Activated T-cell treated with anti-CD3 and anti-CD28 coated beads for 1 hour (primary cell): Measurements from ENCODE around the gene ASB13.

Experiments
- DNase-seq: peaks from one replicate; pipeline ENCODE4 v3.0.0-alpha.2; 2020; ENCODE audit warnings: low read depth

ASB13 gene

GRCh38 chr10:5669604-5670003, 3.2 kb upstream of the ASB13 start:
- DNase-seq: no peak

GRCh38 chr10:5668429-5668828, 2.0 kb upstream of the ASB13 start:
- no peak for DNase-seq

DNA sequence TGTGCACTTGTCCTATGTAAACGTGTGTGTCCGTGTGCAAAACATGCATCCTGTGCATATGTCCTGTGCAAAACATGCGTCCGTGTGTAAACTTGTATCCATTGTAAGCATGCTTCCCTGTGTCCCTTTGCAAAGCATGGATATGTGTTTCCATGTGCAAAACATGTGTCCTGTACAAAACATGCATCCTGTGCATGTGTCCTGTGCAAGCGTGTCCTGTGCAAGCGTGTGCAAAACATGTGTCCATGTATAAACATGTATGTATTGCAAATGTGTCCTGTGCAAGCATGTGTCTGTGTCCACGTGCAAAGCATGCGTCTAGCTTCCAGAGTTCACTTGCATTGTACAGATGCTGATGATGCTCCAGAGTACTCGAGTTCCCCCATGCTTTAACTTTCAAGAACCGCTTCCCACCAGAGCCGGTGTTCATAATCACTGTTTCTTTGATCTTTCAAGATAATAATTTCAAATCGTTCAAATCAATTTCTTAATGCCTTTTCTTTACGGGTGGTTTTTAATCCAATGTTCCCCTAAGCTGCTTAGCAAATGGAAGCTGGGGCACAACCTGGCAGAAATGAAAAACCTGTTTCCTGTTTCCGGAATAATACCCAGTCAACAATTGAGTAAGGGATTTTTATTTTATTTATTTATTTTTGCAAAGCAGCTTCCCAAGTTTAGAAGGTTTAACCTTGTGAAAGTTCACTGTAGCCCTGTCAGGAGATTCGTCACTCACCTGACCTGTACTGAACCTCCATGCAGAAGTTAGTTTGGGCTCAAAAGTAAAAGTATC, 641 bp upstream of the ASB13 start:
- no peak for DNase-seq

- no peak for DNase-seq
These were observed 905 bp downstream of the ASB13 start for GRCh38 chr10:5665373-5666007.

DNA sequence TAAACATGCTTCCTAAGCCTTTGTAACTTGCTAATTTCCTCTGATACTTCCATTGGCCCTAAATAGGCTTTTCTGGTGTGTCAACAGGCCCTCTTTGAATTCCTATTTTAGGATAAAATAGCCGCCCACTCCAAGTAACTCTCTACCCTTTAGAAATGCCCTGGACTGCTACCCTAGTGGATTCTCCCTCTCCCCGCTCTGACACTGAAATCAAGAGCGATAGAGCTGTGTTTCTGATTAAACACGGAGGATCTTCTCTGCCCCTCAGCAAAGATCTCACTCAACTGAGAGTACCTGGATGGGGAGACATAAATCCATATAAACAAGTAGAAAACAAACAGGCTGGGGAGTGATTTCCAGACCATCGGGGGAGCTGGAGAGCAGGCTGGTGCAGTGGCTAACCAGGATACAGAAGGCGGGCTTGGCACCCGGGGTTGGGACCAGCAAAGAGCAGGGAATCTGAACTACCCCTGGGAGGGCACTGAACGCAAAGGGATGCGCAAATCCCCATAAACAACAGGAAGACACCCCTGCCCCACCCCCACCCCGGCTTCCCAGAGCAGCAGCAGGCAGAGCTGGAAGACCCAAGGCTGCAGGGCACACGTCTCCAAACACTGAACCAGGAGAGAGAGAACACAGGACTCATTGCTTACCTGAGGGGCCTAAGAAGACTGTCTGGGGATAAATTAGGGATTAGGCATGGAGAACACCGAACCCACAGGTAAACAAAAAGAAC, 2.5 kb downstream of the ASB13 start:
- no peak for DNase-seq

DNA sequence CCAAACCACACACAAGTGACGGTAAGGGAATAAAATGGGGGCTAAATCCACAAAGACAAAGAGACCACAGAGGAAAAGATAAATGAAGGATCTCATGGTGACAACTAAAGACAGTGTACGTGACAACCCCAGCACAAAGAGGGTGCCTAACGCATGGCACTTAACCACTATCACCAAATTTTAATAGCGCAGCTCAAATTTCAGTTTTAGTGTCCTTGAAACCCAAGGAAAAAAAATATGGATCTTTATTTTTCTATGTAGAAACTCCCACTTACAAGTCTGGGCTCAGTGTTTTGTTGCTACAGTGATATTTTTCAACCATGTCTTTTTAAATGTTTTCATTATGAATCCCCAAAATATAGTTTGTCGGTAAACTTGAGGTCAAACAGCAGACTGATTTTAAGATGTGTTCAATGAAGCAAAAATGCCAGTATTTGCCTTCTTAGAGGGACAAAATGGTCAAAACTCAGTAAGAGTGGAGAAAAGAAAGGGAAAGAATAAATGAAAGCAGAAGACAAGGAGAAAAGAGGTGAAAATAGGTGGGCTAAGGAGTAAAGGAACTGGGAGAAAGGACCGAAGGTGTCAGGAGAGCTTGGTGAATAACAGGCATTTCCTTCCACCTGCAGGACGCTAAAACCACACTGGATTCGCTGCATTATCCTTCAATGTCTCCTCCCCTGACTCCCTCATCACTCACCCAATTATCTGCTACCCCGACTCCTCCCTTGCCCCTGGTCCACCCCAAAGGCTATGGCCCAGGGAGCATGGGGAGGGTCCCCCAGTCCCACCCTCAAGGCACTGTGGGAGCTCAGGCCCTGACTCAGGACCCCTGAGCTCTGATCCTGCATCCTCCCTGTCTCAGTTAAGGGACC, 3.5 kb downstream of the ASB13 start:
- DNase-seq: no peak

- no peak for DNase-seq
These were observed 5.4 kb downstream of the ASB13 start for GRCh38 chr10:5661043-5661442.

DNA sequence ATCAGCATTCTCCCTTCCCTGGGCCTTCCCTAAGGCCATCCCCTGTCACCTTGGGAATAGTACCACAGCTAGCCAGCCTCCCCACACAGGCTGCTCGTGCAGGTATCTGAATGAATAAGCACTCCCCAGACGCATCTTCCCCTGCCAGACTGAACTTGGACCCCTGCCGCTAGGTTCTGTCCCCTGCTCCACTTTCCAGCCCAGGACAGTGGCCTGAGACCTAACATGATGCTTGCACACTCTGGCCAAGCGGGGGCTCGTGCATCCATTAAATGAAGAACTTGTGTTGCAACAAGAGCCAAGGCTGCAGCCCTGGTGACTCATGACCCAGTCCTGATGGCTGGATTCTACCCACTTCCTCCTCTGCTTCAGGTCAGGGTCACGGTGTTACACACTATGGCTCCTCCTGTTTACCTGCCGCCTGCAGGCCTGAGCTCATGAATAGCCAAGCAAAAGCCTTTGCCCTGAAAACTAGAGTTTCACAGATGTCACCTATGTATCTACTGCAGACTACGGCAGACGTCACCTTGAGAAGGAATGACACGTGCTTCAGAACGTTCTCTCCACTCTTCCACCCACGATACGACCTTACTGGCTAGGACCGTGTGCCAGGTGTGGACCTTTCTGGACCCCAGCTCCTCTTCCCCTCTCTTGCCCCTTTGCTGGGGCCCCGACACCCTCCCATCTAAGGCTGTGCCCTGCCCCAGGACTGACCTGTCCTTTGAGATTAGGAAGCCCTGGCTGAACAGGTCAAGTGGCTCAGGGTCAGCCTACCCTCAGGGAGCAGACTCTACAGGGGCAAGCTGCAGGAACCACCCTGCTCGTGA, 6.5 kb downstream of the ASB13 start:
- DNase-seq: no peak

- DNase-seq: no peak
These were observed 7.3 kb downstream of the ASB13 start for GRCh38 chr10:5658871-5659618.

GRCh38 chr10:5656737-5657579, 9.4 kb downstream of the ASB13 start:
- DNase-seq: no peak

GRCh38 chr10:5655121-5655520, 11.3 kb downstream of the ASB13 start:
- DNase-seq: no peak

GRCh38 chr10:5654218-5654755, 12.1 kb downstream of the ASB13 start:
- DNase-seq: no peak

GRCh38 chr10:5652746-5653145, 13.6 kb downstream of the ASB13 start:
- no peak for DNase-seq

DNA sequence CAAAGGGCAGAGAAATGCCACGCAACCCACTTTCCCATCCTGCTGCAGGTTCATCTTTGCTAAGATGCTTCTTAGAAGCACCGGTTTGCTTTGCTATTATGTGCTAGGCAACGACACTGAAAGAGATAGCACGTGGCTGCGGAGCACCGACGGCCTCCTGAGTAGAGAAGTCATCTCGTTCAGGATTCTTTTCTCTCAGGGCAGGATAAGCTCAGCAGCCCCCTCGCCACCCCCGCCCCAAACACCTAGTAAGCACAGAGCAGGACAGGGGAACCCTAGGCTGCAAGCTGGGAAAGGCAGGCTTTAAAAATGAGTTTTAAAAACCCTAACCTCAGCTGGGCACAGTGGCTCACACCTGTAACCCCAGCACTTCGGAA, 15.0 kb downstream of the ASB13 start:
- DNase-seq: no peak

DNA sequence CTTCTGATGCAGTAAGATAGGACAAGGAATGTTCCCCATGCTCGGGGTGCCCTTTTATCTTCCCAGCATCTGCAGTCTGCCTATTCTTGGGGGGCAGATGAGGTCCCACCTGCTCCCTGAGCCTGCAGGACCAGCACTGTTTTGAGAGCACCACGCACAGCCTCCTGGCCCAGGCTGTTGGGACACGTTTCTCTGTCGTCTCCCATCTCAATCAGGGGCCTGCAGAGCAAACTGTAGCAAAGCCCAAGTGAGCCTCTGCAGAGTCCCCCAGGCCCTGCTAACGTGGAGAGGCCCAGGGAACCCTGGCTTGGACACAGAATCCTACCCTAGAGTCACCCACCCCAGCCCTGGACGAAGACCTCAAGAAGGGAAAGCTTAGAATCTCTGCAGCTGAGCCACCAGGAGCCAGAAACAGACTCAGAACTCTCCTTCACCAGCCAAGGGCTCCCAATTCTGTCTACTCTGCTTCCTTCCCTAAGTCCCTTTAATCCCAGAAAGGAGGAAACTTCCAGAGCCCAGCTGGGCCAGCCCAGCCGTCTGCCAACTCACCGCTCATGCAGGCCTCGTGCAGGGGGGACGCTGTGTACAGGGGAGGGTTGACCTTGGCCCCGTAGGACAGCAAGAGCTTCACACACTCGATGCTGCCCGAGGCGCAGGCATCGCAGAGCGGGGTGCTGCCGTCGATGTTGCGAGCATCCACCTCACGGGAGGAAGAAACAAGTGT, 15.6 kb downstream of the ASB13 start:
- DNase-seq: no peak

GRCh38 chr10:5649746-5650145, 16.6 kb downstream of the ASB13 start:
- no peak for DNase-seq

DNA sequence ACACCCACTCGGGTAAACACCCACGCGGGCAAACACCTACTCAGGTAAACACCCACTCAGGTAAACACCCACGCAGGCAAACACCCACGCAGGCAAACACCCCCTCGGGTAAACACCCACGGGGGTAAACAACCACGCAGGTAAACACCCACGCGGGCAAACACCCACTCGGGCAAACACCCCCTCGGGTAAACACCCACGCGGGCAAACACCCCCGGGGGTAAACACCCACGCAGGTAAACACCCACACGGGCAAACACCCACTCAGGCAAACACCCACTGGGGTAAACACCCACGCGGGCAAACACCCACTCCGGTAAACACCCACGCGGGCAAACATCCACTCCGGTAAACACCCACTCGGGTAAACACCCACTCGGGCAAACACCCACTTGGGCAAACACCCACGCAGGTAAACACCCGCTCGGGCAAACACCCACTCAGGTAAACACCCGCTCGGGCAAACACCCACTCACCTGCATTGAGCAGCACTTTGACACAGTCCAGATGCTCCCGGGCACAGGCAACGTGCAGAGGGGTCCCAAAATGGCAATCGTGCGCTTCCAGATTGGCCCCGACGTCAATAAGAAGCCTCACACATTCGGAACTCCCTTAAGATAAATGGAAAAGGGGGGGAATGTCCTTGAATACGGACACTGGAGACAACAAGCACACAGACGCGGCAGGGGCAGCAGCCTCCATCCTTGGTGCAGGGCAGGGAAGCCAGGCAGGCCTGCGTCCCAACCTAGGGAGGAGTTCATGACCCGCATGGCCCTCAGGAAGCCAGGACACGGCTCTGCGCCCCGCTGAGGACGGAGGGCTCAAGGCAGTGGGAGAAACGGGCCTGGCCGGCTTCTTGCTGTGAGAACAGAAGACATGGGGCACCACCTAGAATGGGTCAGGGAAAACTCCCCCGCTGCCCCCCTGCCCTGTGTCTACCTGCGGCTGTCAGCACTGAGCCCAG, 17.6 kb downstream of the ASB13 start:
- DNase-seq: no peak
